Measurements from ENCODE around the gene LHCGR.
"Not testable (repeated sequence)": the region's sequence is repeated elsewhere in the genome, so short reads cannot be mapped to it uniquely, and the experiment has no call there.

LHCGR gene

DNA sequence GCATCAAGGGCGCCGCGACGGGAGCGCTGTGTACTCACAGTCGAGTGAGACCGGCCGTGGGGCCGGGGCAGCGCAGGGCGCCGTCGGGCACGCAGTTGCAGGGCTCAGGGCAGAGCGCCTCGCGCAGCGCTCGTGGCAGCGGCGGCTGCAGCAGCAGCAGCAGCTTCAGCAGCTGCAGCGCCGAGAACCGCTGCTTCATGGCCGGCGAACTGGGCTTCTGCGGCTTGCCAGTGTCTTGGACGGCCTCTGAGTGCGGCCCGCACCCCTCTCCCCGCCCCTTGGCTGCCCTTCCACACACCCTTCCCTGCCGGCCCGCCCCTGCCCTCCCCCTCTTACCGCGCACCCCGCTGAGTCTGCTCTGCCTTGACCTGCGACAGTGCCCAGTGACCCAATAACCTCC lies at the start of gene LHCGR:
LHCGR (minus strand) TSS at position 252 of the 400 bp plus-strand sequence; CDS start at position 199, 53 bp downstream.
- DNase-seq, result peak; percentile 66

DNA sequence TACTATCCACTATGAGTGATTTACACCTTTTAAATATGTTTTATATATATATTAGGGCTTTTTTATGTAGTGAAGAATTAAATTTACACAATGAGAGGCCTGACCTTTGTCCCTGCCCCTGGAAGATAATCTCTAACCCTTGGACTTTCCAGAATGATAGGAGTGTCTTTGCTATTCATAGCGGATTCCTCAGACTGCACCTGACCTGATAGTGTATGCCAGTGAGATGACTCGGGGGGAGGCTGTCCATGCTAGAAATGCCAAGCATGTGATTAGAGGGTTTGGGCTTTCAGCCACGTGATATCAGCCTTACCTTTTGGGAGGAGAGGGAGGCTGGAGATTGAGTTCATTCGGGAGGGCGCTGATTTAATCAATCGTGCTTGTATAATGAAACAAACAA lies 44.1 kb upstream of the LHCGR start:
- no peak for DNase-seq

DNA sequence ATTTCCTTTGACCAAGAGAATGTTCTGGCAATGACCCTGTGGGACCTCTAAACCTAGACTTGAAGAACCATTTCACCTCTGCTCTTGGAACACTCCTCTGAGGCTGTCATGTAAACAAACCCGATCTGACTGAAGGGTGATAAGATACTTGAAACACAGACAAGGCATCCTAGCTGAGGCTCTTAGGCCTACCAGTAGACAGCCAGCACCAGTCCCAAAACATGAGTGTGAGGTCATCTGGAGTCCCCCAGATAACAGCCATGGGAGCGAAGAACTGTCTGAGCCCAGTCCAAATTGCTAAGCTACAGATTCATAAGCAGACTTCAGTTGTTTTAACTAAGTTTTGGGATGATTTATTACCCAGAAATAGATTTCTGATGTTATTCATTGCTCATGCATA lies 39.5 kb upstream of the LHCGR start:
- DNase-seq, result no peak

DNA sequence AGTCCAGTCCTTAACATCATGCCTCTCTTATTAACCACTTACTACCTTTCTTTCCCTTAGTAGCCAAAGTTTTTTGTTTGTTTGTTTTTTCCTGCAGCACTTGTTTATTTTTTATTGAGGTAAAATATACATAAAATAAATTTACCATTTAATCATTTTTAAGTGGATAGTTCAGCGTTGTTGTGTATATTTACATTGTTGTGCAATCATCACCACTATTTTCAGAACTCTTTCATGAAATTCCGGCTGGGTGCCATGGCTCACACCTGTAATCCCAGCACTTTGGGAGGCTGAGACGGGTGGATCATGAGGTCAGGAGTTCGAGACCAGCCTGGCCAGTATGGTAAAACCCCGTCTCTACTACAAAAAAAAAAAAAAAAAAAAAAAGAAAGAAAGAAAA lies 38.1 kb upstream of the LHCGR start:
- DNase-seq, result no peak

DNA sequence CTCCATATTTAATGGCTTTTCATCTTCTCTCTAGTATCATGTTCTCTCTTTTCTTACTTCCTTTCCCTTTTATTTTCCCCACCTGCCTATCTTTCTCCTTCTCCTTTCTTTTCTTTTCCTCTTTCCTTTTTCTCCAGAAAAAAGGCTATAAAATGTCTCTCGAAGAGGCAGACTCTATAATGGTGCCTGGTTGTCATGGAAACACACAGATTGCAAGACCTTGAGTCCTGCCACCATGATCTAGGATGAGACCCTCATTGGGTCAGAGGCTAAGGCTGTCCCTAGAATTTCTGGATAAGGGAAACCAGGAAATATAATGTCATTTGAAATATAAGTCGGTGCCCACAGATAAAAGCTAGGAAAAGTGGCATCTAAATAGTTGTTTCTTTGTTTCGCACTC lies 36.5 kb upstream of the LHCGR start:
- no peak for DNase-seq

DNA sequence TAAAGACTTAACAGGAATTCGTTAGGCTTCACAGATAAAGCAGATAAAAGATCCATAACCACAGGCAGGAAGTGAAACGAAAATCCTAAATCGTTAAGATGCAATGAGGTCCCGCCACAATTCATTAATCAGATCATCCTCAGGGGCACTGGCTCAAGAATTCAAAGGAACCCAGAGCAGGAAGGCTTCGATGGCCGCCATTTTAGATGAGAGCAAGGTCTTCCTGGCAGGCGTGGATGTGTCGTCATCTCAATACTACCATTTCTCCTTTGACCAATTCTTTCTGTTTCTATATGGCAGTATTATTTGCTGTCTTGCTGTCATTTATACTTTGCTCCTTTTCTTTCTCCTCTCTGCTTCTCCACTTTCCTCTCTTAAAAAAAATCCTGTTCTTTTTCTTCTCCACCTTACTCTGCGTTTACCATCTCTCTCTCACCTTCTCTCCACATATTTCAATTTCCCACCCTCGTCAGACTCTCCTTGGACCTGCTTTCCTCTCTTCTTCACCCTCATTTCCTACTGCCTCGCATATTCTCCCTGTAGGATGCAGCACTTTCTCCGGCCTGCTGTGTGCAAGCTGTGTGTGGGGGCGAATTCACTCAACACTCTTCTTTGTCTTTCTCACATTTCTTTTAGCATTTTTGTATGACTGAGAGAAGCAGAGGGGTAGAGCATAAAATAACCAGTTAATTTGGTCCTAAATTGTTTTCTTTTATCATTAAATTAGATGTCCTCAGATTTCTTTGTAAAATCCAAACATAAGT lies 35.1 kb upstream of the LHCGR start:
- no peak for DNase-seq

DNA sequence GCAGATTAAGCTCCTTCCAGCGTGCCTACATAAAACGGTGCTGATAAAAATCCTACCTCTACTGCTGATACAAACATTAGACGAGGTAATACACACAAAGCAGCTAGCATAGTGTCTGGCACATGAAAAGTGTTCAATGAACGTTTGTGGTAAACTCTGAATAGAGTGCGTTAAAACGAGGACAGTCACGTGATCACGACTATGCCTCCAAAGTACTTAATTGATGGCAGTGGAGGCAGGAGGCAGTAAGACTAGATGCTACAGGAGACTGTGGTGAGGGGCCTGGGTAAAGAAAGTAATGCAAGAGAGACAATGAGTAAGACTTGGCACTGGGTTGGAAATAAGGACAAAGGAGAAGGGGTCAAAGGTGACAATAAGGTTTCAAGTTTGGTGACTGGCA lies 32.1 kb upstream of the LHCGR start:
- DNase-seq, result no peak

DNA sequence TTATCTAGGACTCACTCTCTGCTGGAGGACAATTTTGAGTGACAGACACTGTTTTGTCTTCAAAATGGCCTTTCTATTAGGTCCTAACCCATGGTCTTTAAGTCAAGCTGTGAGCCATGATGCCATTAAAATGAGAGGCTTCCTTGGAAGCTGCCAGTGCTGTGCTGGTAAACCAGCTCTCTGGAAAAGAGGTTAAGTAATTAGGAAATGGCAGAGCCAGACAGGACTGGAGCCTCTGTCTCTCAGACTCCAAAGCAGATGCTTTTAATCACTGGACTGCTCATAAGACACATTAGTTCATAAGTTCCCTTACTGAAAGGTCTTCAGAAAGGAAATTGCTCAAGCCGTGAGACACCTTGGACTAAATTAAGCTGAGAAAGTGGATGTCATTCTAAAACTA lies 25.8 kb upstream of the LHCGR start:
- no peak for DNase-seq

DNA sequence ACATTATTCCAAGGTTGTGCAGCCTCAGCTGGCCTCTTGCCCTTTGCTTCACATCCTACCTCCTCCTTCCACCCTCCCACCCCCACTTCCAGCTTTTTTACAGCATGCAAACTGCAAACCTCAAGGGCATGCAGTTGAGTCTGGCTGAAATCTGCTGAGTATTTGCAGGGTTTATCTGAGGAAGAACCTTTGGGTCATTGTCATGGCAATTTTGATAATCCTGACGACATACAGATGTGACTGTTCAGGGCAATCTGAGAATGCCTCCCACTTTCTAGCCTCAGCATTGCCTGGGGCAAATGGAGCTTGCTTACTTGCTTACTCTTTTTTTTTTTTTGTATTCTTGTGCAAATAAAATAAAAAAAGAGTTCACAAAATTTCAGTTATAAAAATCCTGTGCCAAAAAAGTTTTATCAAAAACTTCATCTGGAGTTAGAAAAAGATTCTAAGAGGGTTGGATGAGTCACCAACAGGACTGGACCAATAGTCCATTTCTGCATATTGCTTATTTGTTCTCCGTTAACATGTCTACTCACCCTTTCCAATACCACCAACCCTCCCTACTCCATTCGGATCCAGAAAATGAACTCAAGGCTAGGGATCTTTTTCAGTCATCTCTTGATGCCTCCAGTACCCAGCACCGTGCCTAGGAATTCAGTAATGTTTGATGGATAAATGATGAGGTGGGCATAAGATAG lies 23.6 kb upstream of the LHCGR start:
- peak; percentile 50 for DNase-seq

DNA sequence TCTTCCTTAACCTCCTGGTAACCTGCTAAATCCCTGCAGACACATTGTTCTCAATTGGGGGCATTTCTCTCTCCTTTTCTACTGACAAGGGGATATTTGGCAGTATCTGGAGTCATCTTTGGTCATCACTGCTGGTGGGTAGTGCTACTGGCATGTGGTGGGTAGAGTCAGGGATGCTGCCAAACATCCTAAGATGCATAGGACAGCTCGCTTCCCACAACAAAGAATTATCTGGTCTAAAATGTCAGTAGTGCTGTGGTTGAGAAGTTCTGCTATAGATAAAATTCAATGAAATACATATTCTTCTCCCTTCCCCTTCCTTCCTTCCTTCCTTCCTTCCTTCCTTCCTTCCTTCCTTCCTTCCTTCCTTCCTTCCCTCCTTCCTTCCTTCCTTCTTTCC lies 18.7 kb upstream of the LHCGR start:
- DNase-seq, result no peak

DNA sequence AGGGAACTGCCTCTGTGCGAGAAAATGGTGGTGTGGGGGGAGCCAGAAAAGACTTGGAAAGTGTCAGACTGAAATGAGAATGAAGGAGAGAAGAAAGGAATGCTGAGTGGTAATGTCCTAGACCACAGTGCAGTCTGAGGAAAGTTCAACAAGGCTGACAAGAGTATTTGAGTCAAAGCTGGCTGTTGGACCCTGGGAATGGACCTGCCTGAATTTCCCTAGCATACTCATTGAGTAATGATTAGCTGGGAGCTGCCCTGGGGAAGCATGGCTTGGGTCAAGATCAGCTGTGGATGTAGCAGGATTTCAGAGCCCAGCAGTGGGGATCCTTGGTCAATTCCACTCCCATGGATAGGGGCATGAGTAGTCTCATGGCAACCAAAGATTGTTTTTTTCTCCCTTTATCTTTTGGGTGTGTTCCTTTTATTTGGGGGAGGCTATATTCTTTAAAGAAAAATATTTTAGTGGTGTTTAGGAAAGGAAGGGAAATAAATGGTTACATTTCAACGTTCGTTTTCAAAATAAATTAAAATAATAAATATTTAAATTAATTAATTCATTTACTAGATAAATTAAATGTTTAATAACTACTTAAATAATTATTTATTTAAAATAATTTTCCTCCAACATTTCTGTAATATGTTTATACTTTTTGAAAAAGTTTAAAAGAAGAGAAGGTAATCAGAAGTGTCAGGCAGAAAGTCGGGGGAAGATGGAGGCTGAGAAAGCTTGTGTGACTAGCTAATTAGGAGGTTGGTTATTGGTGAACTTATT lies 15.9 kb upstream of the LHCGR start:
- DNase-seq, result no peak

DNA sequence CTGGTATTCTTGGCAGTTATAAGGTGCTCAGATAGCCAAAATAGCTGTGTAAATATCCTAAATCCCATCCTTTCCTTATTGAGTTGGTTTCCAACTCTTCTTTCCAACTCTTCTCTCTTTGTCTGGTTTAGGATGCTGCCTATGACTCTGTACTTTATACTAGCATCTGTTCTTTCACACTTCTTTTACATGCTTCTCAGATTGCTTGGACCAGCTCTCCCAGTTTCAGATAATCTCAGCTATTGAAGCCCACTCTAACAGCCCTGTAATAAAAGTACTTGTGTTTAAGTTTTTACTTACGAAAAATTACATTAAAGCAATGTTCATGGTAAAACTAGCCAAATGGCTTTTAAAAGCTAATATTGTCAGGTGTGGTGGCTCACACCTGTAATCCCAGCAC lies 14.7 kb upstream of the LHCGR start:
- no peak for DNase-seq

DNA sequence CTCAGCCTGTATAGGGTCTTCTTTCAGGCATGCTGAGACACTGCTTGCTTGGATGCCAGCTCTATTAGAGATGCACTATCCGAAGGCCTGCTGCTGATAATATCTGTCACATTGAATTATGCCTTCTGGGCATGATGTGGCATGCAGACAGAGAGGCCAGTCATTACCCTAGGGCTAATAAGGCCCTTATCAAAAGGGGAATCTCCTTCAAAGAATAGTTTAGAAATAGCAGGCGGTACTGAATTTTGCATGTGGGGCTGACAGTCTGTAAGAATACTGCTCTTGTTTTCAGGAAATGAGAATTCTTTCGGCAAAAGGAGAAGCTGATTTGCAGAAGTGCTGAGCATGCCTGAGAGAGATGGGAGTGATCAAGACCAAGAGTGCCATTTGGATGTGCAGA lies 13.1 kb upstream of the LHCGR start:
- DNase-seq, result peak; percentile 74

DNA sequence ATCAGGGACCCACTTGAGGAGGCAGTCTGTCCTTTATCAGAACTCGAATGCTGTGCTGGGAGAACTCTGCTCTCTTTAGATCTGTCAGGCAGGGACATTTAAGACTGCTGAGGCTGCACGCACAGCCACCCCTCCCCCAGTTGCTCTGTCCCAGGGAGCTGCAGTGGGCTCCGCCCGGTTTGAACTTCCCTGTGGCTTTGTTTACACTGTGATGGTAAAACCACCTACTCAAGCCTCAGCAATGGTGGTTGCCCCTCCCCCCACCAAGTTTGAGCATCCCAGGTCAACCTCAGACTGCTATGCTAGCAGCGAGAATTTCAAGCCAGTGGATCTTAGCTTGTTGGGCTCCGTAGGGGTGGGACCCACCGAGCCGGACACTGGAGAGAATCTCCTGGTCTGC lies 11.8 kb upstream of the LHCGR start:
- DNase-seq, result peak; percentile 79

DNA sequence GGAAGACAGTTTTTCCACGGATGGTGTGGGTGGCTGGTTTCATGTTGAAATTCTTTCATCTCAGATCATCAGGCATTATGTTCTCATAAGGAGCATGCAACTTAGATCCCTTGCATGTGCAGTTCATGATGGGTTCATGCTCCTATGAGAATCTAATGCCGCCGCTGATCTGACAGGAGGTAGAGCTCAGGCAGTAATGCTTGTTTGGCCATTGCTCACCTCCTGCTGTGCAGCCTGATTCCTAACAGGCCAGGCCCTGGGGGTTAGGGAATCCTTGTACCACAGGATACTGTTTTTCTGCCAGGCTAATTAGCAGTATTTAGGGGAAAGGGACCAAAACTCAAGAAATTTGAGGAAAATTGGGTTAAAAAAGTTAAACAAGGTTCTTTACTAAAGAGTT lies 5.3 kb upstream of the LHCGR start:
- DNase-seq, result no peak

DNA sequence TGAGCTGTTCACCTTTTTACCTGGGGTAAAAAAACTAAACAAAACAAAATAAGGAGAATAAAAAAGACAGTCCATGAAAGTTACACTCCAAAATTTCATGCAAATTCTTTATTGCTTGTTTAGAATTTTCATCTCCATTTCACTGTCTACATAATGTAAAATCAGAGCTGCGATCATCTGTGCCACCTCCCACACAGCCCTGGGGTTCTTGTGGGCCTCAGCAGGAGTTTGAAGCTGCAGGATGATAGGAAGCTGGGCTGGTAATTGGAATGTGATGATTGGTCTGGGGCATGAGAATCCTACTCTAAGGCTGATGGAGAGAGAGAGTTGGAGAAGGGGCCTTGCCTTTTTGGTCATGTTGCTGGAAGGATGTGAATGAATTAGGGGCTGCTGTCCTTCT lies 4.2 kb upstream of the LHCGR start:
- no peak for DNase-seq

DNA sequence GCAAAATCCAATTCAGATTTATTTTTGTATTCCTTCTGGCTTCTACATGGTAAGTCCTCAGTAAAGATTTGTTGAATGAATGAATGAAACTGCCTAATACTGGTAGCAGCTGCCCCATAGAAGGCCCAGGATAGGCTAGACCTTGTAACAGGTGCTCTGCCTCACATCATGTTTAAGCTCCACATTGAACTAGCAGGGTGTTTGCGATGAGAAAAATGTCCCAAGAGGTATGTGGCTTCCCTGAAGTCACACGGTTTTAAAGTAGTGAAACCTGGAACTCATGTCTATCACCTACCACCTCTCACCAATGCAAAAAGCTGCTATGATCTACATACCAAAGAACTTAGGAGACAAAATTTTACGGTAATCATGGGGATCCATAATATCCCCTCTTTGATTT lies 765 bp upstream of the LHCGR start:
- DNase-seq, result no peak

DNA sequence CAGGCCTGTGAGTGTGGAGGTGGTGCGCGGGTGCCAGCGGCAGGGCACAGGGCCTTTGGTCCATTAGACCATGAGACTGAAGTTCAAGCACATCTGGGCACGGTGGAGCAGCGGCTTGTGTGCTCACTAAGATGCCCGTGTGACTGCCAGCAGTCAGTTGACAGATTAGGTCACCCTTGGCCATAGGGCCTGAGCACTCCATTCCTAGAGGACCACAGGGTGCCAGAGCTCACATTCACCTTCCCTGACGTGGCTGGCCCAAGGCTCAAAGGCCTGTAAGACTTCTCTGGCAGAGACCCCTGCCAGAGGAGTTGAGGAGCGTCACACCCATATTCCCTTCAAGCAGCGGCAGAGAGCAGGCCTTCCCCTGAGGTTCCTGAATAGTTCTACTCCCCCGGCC lies 650 bp downstream of the LHCGR start:
- DNase-seq, result peak; percentile 46

DNA sequence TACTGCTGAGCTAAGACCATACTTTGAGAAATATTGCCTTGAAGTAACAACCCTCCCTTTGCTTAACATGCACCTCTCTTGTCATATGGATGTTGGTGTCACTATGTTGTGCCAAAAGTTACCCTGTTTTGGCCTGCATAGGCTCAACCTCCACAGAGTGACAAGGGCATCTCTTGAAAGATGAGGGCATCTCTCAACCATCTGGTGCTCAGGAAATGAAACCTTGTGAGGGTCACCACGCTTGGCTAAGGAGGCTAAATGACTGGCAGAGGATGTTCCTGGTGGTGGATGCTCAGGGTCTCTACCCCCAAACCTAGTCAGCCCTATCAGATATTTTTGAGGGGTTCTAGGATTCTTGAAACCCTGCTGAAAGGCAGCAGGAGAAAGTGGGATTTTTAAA lies 2.3 kb downstream of the LHCGR start:
- no peak for DNase-seq

DNA sequence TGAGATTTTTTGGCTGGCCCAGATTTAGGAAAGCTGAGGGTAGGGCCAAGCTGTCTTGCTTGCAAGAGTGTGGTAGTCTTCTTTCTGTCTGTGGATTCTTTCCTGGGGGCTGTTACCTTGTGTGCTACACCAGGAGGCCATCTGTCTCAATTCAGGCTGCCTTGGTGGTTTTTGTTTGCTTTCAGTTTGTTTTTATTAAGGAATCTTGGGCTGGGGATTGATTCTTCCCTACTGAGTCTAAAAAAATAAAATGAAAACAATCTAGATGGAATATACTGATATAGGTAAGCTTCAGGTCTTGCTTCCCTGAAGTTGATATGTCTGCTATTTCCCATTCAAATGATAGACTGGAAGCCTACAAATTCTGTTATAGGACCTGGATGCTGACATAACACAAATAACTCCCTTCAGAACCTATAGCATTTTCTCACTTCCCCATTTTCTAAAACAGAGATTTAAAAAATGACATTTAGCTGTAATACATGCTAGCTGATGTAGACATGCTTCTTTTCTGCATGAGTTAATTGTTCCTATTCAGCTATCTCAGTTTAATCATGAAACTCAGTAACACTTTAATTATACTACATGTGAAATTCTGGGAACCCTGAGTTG lies 5.3 kb downstream of the LHCGR start:
- no peak for DNase-seq

DNA sequence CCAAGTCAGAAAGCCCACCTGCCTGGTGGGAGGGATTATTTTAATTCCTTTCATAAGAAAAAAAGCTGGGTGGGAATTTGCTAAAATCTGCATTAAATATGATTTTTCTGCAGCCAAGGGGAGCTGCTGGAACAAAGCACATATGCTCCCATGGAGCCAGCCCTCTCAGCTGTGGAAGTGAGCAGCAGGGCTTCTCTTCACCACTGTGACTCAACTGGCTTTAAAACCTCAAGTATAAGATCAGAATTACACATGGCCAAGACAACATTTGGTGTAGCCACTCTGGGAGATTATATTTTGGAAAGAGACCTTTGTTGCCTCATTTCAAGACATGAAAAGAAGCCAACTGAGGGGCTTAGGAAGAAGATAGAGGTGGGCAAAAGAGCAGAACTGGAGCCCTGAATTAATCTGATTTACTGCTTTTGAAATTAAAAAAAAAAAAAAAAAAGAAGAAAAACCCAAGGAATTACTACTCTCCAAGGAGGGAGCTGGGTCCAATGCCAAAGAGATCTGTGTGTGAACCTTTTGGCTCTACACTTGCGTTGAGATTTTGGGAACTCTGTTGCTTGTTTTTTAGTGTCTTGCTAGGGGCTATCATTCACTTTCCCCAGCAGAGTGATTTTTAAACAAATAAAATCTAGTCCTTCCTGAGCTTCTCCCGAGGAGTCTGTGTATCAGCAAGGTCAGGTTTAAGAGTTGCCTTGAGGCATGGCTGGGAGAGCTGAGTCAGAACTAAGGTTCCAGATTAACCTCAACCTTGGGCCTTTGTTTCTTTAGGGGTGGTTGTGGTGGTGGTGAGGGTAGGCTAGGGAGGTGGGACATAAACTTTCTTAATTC lies 6.0 kb downstream of the LHCGR start:
- DNase-seq, result peak; percentile 52

DNA sequence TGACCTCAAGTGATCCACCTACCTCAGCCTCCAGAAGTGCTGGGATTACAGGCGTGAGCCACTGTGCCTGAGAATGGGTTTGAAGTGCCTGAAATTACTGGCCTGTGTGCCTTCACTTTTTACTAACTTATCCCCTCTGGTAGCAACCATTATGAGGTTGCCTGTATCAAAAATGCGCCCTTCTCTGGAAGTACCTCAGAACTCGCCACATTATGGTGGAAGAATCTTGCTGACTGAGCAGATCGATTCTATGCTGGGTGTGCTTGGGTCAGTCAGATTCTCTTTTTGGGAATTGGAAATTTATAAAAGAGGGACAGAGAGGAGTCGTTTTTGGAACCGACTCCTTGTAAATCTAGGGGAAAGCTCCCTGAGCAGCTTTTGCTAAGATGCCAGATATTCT lies 8.2 kb downstream of the LHCGR start:
- DNase-seq, result no peak

DNA sequence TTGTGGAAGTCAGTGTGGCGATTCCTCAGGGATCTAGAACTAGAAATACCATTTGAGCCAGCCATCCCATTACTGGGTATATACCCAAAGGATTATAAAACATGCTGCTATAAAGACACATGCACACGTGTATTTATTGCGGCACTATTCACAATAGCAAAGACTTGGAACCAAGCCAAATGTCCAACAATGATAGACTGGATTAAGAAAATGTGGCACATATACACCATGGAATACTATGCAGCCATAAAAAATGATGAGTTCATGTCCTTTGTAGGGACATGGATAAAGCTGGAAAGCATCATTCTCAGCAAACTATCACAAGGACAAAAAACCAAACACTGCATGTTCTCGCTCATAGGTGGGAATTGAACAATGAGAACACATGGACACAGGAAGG lies 16.3 kb downstream of the LHCGR start:
- not testable (repeated sequence) for DNase-seq
